ENCODE results near the gene KLF18.

- TF ChIP-seq, protein P1, sequence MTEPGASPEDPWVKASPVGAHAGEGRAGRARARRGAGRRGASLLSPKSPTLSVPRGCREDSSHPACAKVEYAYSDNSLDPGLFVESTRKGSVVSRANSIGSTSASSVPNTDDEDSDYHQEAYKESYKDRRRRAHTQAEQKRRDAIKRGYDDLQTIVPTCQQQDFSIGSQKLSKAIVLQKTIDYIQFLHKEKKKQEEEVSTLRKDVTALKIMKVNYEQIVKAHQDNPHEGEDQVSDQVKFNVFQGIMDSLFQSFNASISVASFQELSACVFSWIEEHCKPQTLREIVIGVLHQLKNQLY (CRISPR knock-in tag; IDR thresholded peaks at IDR 0.05), result no peak
- TF ChIP-seq, protein P2, sequence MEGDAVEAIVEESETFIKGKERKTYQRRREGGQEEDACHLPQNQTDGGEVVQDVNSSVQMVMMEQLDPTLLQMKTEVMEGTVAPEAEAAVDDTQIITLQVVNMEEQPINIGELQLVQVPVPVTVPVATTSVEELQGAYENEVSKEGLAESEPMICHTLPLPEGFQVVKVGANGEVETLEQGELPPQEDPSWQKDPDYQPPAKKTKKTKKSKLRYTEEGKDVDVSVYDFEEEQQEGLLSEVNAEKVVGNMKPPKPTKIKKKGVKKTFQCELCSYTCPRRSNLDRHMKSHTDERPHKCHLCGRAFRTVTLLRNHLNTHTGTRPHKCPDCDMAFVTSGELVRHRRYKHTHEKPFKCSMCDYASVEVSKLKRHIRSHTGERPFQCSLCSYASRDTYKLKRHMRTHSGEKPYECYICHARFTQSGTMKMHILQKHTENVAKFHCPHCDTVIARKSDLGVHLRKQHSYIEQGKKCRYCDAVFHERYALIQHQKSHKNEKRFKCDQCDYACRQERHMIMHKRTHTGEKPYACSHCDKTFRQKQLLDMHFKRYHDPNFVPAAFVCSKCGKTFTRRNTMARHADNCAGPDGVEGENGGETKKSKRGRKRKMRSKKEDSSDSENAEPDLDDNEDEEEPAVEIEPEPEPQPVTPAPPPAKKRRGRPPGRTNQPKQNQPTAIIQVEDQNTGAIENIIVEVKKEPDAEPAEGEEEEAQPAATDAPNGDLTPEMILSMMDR (IDR thresholded peaks at IDR 0.05), result no peak
- TF ChIP-seq KAT7 (CRISPR knock-in tag; IDR thresholded peaks at IDR 0.05; ENCODE audit: borderline replicate concordance) (no peak), ZNF121 (CRISPR knock-in tag; IDR thresholded peaks at IDR 0.05) (no peak), ZNF138 (CRISPR knock-in tag; conservative IDR thresholded peaks at IDR 0.05) (no peak), ATF6 (CRISPR knock-in tag; IDR thresholded peaks at IDR 0.05) (no peak), ELF4 (CRISPR knock-in tag; IDR thresholded peaks at IDR 0.05; ENCODE audit: low read depth) (no peak), SMAD3 (CRISPR knock-in tag; IDR thresholded peaks at IDR 0.05; ENCODE audit: borderline replicate concordance) (no peak), ATF1 (CRISPR knock-in tag; IDR thresholded peaks at IDR 0.05) (no peak)
- TF ChIP-seq, protein P3, sequence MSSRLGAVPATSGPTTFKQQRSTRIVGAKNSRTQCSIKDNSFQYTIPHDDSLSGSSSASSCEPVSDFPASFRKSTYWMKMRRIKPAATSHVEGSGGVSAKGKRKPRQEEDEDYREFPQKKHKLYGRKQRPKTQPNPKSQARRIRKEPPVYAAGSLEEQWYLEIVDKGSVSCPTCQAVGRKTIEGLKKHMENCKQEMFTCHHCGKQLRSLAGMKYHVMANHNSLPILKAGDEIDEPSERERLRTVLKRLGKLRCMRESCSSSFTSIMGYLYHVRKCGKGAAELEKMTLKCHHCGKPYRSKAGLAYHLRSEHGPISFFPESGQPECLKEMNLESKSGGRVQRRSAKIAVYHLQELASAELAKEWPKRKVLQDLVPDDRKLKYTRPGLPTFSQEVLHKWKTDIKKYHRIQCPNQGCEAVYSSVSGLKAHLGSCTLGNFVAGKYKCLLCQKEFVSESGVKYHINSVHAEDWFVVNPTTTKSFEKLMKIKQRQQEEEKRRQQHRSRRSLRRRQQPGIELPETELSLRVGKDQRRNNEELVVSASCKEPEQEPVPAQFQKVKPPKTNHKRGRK (CRISPR knock-in tag; IDR thresholded peaks at IDR 0.05; ENCODE audit: borderline replicate concordance), result no peak
Measured at GRCh38 chr1:44135886-44136285, 5.5 kb downstream of the KLF18 start.

Data from WTC11 (cell line).